Measurements from ENCODE around the gene MACROD1. TPM values are rescaled to one million over a fixed set of nuclear protein-coding genes. Genes with fewer than 3 reads are reported as not detected.

The MACROD1 gene
- total and polyA plus RNA-seq, 2 donors (not counting 1 experiment from before 2014, with no cell fraction given): 2.7 to 8.6 TPM

- Histone ChIP-seq H3K4me1 (ENCODE audit: control insufficient read depth in 2 of 2, insufficient read depth in 2 of 2, low read length in 2 of 2) (peaks cover 0 to 10% of the 10 kb centered on the region in 2 donors), H3K4me3 (ENCODE audit: control extremely low read depth in 1 of 5, extremely low read depth in 1 of 5, insufficient read depth in 1 of 5, low read depth in 2 of 5, low read length in 4 of 5) (no peak overlapping the region), H3K27ac (ENCODE audit: low read length in 2 of 2) (no peak overlapping the region), H3K4me2 (replicated peaks; ENCODE audit: low read depth, low read length, poor library complexity, severe bottlenecking) (peak overlapping the region; percentile 25), H3K36me3 (replicated peaks in 1 of 2; ENCODE audit: control extremely low read depth in 1 of 2, control insufficient read depth in 1 of 2, extremely low read depth in 1 of 2, insufficient read depth in 2 of 2, low read length in 1 of 2) (no peaks in the 10 kb centered on the region), H3K9ac (ENCODE audit: low read length) (no peak overlapping the region), H3K79me2 (ENCODE audit: control insufficient read depth, insufficient read depth, low read length) (no peaks in the 10 kb centered on the region), H2AFZ (ENCODE audit: insufficient read depth, low read depth, low read length, poor library complexity, severe bottlenecking) (no peak overlapping the region), H4K20me1 (ENCODE audit: control insufficient read depth, insufficient read depth, low read length, poor library complexity, severe bottlenecking) (no peaks in the 10 kb centered on the region), H3K9me3 (ENCODE audit: control extremely low read depth in 1 of 3, control insufficient read depth in 2 of 3, insufficient read depth in 1 of 3, low read length in 2 of 3) (peaks cover 0 to 5% (median 0%) of the 10 kb centered on the region in 3 donors), H3K27me3 (replicated peaks in 1 of 4; ENCODE audit: control extremely low read depth in 1 of 4, control insufficient read depth in 3 of 4, insufficient read depth in 4 of 4, low read length in 3 of 4) (peaks cover 0 to 19% (median 3%) of the 10 kb centered on the region in 4 experiments)
- no peaks in the 10 kb centered on the region for H3K4me1 Mint-ChIP-seq
- intact Hi-C loops (cut with micrococcal nuclease): no loop called here
- no peaks in the 10 kb centered on the region for H3K9me3 Mint-ChIP-seq (ENCODE audit: insufficient read depth)
- no peak overlapping the region for H3K27ac Mint-ChIP-seq
- ChIA-PET CTCF (no interaction called here), POLR2A (no interaction called here)
- H3K27me3 Mint-ChIP-seq: peaks cover 34% of the 10 kb centered on the region
- no peak for TF ChIP-seq EZH2 (IDR thresholded peaks at IDR 0.05; ENCODE audit: borderline replicate concordance, insufficient read depth, low read depth, low read length, poor library complexity, severe bottlenecking)
- TF ChIP-seq, protein P1, sequence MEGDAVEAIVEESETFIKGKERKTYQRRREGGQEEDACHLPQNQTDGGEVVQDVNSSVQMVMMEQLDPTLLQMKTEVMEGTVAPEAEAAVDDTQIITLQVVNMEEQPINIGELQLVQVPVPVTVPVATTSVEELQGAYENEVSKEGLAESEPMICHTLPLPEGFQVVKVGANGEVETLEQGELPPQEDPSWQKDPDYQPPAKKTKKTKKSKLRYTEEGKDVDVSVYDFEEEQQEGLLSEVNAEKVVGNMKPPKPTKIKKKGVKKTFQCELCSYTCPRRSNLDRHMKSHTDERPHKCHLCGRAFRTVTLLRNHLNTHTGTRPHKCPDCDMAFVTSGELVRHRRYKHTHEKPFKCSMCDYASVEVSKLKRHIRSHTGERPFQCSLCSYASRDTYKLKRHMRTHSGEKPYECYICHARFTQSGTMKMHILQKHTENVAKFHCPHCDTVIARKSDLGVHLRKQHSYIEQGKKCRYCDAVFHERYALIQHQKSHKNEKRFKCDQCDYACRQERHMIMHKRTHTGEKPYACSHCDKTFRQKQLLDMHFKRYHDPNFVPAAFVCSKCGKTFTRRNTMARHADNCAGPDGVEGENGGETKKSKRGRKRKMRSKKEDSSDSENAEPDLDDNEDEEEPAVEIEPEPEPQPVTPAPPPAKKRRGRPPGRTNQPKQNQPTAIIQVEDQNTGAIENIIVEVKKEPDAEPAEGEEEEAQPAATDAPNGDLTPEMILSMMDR (IDR thresholded peaks at IDR 0.05): no peak
- DNase-seq: no peak
- H3K4me3 Mint-ChIP-seq: no peak overlapping the region
- ATAC-seq (ENCODE audit: low read depth): no peak
- 29% methylated on average over 17 of the region's 20 CpGs for WGBS (ENCODE audit: insufficient coverage)
Observed at GRCh38 chr11:64027651-64028397, 138.1 kb downstream of the MACROD1 start.

DNA sequence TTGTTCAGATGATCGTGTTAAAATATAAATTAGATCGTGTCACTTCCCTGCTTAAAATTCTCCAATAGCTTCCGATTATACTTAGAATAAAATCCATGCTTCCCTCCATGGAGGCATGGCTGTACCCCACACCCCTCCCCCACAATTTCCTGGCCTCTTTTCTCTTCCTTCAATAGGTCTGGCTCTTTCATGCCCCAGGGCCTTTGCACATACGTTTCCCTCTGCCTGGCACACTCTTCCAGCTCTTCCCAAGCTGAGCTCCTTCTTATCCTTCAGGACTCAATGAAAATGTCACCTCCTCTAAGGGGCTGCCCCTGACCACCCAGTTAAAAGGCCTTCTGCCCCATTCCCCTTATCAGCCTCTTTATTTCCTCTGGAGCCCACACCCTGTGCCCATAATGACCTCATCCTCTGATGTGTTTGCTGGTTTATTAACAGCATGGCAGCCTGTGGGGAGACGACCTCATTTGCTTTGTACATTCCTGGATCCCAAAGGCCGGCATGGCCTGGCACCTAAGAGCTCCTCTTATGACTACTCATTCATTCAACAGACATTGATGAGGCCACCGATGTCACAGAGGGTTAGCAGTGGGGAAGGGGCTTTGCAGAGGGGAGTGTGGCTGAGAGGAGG is 139.2 kb downstream of the MACROD1 start:
- Histone ChIP-seq H3K27me3 (replicated peaks in 1 of 4; ENCODE audit: control extremely low read depth in 1 of 4, control insufficient read depth in 3 of 4, insufficient read depth in 4 of 4, low read length in 3 of 4) (peaks cover 0 to 19% (median 3%) of the 10 kb centered on the region in 4 experiments), H3K27ac (ENCODE audit: low read length in 2 of 2) (no peak overlapping the region), H3K4me3 (ENCODE audit: control extremely low read depth in 1 of 5, extremely low read depth in 1 of 5, insufficient read depth in 1 of 5, low read depth in 2 of 5, low read length in 4 of 5) (no peak overlapping the region), H2AFZ (ENCODE audit: insufficient read depth, low read depth, low read length, poor library complexity, severe bottlenecking) (no peak overlapping the region), H3K79me2 (ENCODE audit: control insufficient read depth, insufficient read depth, low read length) (no peaks in the 10 kb centered on the region), H3K9ac (ENCODE audit: low read length) (no peak overlapping the region), H3K36me3 (replicated peaks in 1 of 2; ENCODE audit: control extremely low read depth in 1 of 2, control insufficient read depth in 1 of 2, extremely low read depth in 1 of 2, insufficient read depth in 2 of 2, low read length in 1 of 2) (no peaks in the 10 kb centered on the region), H3K4me2 (replicated peaks; ENCODE audit: low read depth, low read length, poor library complexity, severe bottlenecking) (no peak overlapping the region), H3K4me1 (ENCODE audit: control insufficient read depth in 2 of 2, insufficient read depth in 2 of 2, low read length in 2 of 2) (peaks cover 0 to 10% of the 10 kb centered on the region in 2 donors), H4K20me1 (ENCODE audit: control insufficient read depth, insufficient read depth, low read length, poor library complexity, severe bottlenecking) (no peaks in the 10 kb centered on the region), H3K9me3 (ENCODE audit: control extremely low read depth in 1 of 3, control insufficient read depth in 2 of 3, insufficient read depth in 1 of 3, low read length in 2 of 3) (peaks cover 0 to 5% (median 0%) of the 10 kb centered on the region in 3 donors)
- peaks cover 30% of the 10 kb centered on the region for H3K27me3 Mint-ChIP-seq
- intact Hi-C loops (cut with micrococcal nuclease): no loop called here
- WGBS (ENCODE audit: insufficient coverage): 94% methylated on average over 2 of the region's 7 CpGs
- no peak for ATAC-seq (ENCODE audit: low read depth)
- CTCF ChIA-PET: no interaction called here
- H3K4me1 Mint-ChIP-seq: no peaks in the 10 kb centered on the region
- no peaks in the 10 kb centered on the region for H3K9me3 Mint-ChIP-seq (ENCODE audit: insufficient read depth)
- POLR2A ChIA-PET: no interaction called here
- TF ChIP-seq, protein P1 (IDR thresholded peaks at IDR 0.05): no peak
- no peak for TF ChIP-seq EZH2 (IDR thresholded peaks at IDR 0.05; ENCODE audit: borderline replicate concordance, insufficient read depth, low read depth, low read length, poor library complexity, severe bottlenecking)
- H3K4me3 Mint-ChIP-seq: no peak overlapping the region
- DNase-seq: no peak
- no peak overlapping the region for H3K27ac Mint-ChIP-seq

Measured in B cell (primary cell).